Measurements from ENCODE around the gene WFDC2.

Gene WFDC2

DNA sequence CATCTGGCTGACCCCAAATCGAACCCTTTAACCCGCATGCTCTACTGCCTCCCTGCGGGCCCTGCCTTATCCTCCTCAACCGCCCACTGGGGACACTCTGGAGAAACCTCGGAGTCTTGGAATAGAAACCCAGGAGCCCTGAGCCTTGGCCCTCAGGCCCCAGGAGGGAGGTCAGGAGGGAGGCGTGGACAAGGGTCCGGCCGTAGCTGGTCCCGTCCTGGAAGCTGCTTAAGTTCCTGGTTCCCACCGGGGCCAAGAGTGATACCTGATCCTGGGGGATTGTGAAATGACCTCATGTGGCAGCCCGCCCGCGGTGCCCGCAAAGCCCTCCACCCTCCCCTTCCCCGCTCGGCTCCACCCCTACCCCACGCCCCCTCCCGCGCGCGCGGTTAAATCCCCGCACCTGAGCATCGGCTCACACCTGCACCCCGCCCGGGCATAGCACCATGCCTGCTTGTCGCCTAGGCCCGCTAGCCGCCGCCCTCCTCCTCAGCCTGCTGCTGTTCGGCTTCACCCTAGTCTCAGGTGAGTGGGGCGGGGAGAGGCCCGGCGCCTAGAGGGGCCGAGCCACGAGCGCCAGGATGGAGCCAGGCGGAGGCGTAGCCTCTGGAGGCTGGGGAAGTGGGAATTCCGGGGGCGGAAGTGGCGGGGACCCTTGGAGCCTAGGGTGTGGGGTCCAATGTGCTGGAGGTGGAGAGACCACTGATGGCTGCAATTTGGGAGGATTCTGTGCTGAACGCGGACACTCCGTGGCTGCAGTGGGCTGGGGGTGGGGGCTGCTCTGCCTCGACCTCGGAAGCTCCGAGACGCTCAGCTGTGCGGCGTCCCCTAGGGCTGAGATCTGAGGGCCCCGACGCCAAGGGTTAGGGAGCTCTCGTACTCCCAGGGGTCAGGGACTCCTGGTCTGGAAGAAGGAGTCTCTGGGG lies at the start of gene WFDC2:
Gene WFDC2 (plus strand): TSS at position 418 of the 926 bp plus-strand sequence. CDS start 29 bp downstream, at position 447.
- DNase-seq, result peak; percentile 8 to 76 (median 76)

DNA sequence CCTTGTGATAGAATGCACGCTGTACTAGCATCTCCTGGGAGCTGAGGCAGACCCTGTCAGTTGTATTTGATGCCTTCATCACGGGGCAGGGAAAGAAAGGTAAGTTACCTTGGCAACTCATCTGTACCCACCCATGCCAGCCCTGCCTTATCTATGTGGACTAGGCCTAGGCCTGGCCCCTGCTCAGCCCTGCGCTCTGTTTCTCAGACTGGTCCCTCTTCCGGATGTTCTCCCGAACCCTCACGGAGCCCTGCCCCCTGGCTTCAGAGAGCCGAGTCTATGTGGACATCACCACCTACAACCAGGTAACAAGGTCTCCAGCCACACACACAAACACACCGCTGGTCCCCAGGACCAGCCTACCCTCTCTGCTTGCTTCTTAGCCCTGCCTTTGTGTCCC lies 49.4 kb upstream of the WFDC2 start:
- no peak for DNase-seq

DNA sequence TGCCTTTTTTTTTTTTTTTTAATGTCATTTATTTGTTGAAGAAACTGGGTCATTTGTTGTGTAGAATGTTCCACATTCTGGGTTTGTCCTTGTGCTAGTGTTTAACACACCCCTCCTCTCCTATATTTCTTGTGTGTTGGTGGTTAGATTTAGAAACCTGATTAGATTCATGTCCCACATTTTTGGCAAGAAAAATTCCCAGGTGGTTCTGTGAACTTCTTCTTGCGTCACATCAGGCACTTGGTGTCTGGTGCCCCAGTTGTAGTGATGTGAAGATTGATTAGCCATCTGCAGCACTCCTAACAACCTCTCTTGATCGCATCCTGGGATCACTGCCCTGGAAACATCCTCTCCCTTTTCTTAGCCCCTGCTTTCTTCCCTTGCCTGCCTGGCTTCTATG lies 45.9 kb upstream of the WFDC2 start:
- no peak for DNase-seq

- no peak for DNase-seq
Observed at GRCh38 chr20:45425561-45425960, 44.0 kb upstream of the WFDC2 start.

GRCh38 chr20:45426320-45427016 lies 43.1 kb upstream of the WFDC2 start:
- DNase-seq, result no peak

- DNase-seq, result no peak
Observed at GRCh38 chr20:45427236-45428149, 42.1 kb upstream of the WFDC2 start.

DNA sequence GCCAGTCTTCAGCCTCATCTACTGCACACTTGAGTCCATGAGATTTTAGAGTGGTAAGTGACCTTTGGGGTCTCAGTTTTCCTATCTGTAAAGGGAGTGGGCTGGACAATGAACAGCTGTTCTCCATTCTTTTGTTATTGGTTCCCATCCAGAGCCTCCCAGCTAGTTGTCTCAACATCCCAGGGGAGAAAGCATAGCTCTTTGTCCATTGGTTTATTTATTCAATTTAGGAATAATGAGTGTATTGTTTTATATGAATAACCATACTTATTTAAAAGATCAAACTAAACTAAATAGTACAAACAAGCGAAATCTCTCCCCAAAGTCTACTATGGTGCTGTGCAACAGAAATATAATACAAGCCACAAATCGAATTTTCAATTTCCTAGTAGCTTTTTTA lies 39.9 kb upstream of the WFDC2 start:
- DNase-seq, result no peak

DNA sequence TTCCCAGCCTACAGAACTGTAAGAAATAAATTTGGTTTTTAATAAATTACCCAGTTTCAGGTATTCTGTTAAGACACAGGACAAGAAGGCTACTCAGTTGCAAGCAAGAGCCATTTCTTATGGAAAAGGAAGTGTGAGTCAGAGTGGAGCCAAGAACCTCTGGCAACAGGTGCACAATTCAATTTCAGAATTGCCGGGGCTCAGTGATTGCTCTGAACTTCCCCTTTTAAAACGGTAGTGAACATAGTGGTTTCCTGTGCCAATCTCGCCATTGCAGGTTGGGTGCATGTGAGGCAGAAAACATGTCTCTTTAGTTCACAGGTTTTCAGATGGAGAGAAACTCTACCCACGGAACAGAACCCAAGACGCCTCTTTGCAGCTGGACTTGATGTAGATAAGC lies 37.3 kb upstream of the WFDC2 start:
- DNase-seq, result no peak

- DNase-seq, result no peak
Observed at GRCh38 chr20:45433316-45433715, 36.2 kb upstream of the WFDC2 start.

DNA sequence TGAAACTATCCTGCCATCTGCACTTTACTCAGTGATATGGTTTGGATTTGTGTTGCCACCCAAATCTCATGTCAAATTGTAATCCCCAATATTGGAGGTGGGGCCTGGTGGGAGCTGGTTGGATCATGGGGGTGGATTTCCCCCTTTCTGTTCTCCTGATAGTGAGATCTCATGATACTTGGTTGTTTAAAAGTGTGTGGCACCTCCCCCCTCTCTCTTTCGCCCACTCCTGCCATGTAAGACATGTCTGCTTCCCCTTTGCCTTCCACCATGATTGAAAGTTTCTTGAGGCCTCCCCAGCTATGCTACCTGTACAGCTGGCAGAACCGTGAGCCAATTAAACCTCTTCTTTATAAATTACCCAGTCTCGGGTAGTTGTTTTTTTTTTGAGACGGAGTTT lies 35.6 kb upstream of the WFDC2 start:
- DNase-seq, result no peak

DNA sequence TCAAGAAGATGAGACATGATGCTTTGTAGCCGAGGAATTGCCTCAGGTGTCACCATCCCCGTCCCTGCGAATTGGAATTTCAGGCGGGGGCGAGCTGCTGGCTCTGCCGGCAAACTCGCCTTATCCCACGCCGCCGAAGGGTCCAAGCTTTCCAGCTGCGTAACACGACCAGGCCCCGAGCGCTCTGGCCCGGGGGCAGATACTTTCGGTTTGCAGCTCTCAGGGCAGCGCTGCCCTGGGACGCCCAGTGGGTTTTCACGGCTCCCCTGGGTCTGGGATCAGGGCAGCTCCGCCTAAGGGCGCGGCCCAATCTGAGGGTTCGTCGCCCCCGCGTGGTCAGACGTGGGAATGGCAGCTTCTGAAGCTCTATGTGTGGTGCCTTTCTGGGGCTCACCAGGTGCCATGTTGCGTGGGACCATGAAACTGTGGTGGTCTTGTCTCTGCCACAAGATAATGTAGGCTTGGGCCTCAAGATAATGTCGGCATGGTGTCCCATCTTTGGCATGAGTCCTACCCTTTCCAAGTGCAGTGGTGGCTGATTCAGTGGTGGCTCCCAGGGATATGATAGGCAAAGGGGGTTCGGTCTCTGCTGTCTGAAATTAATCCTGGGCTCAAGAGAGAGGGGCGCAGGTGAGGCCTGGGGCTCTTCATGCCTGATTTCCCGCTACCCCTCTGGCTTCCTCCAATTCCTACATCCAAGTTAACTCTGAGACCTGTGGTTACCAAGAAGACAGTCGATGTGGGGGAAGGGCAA lies 32.6 kb upstream of the WFDC2 start:
- DNase-seq, result peak; percentile 76 to 88 (median 81)

- DNase-seq, result no peak
Observed at GRCh38 chr20:45440424-45440823, 29.1 kb upstream of the WFDC2 start.

- DNase-seq, result no peak
Observed at GRCh38 chr20:45440891-45441685, 28.5 kb upstream of the WFDC2 start.

GRCh38 chr20:45441746-45442145 lies 27.8 kb upstream of the WFDC2 start:
- no peak for DNase-seq

DNA sequence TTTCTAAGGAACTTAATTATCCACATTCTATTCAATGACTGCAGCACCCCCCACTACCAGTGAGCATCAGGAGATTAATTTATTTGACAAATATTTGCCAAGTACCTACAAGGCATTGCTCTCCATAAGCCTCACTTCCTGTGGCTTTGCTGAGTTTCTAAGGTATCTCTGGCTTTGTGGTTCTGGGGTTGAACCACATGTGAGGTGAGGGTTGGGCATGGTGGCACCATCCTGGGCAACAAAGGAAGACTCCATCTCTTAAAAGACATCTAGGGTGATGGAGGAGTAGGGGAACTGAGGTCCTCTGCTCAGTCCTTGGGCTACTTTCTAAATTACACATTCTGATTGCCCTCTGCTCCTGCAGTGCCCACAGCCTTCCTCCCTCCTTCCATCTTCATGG lies 25.5 kb upstream of the WFDC2 start:
- DNase-seq, result peak in 1 of 3 experiments; percentile 38

DNA sequence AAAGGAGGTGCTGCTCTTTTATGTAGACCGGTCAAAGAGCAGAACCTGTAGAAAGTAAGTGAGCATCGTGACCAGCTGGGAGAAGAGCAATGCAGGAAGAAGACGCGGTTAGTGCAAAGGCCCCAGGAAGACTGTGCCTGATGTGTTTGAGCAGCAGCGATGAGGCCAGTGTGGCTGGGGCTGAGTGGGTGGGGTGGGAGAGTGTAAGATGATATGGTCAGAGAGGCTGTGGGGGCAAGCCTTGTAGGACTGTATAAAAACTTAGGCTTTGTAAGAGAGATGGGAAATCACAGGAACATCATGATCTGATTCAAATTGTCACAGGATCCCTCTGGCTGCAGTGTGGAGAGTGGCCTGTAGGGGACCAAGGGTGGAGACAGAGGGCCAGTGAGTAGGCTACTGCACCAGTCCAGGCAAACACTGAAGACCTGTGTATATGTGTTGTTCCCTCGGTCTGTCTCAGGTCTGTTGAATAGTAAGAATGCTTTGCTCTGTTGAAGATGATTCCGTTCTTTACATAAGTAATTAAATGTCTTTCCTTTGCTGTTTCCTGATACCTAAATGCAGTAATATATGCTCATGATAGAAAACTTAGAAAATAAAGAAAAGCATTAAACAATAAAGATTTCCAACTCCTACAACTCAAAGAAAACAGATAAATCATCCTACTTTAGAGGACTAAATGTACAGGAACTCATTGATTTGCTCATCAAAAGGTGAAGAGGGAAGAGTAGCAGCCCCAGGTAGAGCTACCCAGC lies 23.6 kb upstream of the WFDC2 start:
- peak in 2 of 3 experiments; percentile 48 to 49 for DNase-seq

DNA sequence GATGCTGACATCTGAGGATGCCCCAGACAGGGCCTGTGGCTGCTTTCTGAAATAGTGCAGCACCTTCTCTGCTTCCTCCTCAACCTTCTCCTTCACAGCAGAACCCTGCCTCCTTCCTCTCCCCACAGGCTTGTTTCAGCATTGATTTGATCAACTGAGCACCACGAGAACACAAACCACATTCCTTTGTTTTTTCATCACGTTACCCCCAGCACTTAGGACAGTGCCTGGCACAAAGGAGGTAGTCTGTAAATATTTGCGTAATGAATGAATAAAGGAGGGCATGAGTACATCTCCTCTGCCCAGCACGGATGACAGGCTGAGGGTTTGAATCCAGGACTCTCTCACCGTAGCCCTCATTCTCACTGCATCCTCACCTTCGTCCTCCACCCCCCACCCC lies 21.3 kb upstream of the WFDC2 start:
- no peak for DNase-seq

- no peak for DNase-seq
Observed at GRCh38 chr20:45449528-45449927, 20.0 kb upstream of the WFDC2 start.

DNA sequence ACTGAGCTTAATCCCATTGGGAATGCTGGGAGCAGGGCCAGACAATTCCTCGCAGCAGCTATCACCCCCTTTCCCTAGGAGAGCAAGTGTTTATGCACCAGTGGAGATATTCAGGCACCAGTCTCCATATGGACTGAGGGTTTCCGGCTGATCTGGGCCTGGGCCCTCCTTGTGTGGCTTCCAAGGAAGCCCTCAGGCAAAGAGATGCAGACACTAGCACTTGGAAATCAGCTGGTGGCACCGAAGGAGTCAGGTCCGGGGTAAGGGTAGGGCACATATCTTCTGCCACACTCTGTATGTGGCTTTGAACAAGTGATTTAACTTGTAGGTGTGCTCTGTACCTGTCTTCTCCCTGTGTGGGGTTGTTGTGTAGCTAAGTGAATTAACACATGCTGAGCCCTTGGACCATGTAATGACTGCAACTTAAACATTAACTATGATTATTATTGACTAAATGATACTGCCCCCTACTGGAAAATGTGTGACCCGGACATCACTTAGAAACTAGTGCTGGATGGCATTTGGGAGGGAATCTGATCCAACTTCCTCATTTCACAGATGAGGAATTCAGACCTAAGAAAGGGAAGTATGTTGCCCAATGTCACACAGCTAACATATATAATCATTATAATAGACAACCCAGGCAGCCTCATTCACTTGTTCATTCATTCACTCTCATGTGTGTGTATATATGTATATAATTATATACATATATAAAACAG lies 19.3 kb upstream of the WFDC2 start:
- DNase-seq, result peak in 2 of 3 experiments; percentile 24 to 61

GRCh38 chr20:45452238-45452637 lies 17.3 kb upstream of the WFDC2 start:
- DNase-seq, result no peak
